Esophagus mucosa (tissue), 1 donor: ENCODE measurements around the gene XPR1. TPM values are rescaled to one million over a fixed set of nuclear protein-coding genes. Genes with fewer than 3 reads are reported as not detected.
A peak's percentile ranks its signal among the peaks of the same experiment; 100 is the strongest.

Experiments used
- ATAC-seq: fragments of 200-7000 bp; cut with Tn5 transposase; one replicate; pipeline ENCODE4 v1.9.1; 2020
- total RNA-seq: library from RNA; stranded (reverse); gene quantifications from one replicate; pipeline ENCODE4 v1.2.4, GENCODE V29; 2023
- donor health status: DM: yes; HTN: yes; CAD: no.

XPR1 gene
- total RNA-seq, 1 donor from 2014 or later: 15.9 TPM

- no peak for ATAC-seq
These were observed 286.7 kb downstream of the XPR1 start for GRCh38 chr1:180918519-180918918.

DNA sequence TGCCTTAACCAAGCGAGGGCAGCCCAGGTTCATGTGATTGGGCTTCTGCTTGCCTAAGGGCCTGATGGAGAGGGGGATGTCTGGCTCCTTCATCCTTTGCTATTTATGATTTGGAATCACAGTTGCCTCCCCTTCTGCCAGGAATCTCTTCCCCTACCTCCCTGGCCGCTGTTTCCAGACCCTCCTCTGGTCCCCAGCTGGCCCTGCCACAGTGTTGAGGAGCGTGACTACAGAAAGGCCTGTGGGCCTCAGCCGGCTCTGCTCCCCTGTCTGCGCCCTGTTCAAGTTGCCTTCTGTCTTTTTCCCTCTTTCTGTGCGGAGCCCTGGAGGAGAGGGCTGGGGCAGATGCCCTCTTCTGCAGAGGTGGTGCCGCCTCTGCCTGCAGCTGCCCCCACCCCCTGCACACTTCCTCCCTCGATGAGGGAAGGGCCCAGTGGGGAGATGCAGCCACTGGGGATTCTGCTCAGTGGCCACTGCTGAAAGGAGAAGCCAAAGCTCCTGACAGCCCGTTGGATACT, 287.4 kb downstream of the XPR1 start:
- no peak for ATAC-seq

- no peak for ATAC-seq
These were observed 288.4 kb downstream of the XPR1 start for GRCh38 chr1:180920193-180920592.

GRCh38 chr1:180920702-180921101, 288.9 kb downstream of the XPR1 start:
- ATAC-seq: no peak

GRCh38 chr1:180921386-180921785, 289.6 kb downstream of the XPR1 start:
- ATAC-seq: no peak

GRCh38 chr1:180921891-180922630, 290.2 kb downstream of the XPR1 start:
- ATAC-seq: no peak

DNA sequence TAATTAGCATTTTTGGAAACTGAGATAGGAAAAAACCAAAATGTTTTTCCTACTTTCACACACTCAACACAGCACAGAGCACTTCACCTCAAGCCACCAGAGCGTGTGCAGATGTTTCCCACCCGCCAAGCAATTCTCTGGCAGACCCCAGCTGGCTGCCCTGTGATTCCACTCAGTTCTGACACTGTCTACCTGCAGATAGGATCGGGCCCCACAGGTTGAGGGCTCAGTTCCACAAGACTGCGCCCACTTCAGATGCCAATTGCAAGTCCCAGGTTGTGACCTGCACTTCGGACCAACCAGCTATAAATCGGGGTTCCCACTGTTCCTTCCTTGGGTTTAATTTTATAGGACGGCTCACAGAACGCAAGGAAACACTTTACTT, 290.8 kb downstream of the XPR1 start:
- ATAC-seq: no peak

DNA sequence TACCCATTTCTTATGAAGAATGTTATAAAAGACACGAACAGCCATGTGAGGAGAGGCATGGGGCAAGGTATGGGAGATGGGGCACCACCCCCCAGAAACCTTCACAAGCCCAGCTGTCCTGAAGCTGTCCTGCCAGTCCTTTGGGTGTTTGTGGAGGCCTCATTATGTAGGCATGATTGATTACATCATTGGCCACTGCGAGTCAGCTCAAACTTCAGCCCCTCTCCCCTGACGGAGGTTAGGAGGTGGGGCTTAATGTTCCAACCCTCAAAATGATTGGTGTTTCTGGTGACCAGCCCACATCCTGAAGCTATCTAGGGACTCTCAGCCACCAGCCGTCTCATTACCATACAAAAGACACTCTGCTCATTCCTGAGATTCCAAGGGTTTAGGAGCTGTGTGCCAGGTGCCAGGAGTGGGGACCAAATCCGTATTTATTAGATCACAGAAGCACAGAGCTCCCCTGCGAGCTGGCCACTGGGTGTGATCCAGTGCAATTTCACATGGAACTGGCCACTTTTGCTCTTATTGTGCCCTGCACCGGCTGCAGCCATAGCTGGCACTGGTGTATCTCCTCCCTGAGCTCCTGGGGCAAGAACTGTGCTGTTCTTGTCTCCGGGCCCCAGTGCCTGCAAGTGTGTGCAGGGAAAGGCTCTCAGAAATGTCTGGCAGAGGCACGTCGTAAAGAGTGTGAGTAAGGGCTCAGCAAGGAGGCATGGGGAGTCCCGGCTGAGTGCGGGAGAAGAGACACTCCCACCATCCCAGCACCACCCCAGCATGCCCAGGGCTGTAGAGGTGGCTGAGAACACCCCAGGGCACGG, 291.4 kb downstream of the XPR1 start:
- ATAC-seq: peak; percentile 46

DNA sequence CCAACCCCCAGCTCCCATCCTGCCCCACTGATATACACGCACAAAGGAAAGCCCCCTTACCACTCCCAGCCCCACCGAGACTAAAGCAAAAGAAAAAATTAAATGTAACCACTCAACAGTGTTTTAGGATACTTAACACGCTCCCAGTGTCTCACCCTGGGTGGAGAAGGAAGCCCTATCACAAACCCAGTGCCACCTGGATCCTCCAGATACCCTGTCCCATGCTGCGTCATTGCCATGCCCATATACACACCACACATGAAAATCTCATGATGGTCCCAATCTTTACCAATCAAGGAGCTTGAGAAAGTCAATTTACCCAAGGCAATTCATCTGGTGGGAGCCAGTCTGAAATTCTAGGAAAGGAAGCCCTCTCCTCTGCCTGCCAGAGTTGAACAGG, 292.1 kb downstream of the XPR1 start:
- no peak for ATAC-seq

GRCh38 chr1:180924939-180925338, 293.1 kb downstream of the XPR1 start:
- ATAC-seq: no peak

DNA sequence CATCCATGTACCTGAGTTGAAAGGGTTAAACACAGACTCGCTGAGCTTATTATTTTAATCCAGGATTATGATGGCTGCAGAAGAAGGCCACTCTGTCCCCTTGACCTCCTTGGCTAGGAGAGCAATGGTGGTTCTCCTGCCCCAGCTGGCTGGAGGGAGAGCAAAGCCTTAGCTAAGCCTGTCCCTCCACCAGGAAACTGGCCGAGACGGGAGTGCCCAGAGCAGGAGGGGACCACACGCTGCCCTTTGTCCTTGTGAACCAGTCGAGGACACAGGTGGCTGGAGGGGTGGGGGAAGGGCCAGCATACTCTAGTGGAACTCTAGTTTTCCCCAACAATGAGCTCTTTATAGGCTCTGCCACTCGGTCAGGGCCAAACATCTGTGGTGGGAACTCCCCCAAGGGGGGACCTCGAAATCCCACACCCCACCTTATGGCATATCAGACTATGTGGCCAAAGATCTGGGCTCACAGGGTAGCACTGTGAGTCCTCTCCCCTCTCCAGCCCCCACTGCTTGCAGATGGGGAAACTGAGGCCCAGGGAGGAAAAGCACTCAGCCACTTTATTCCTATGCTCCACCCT, 293.7 kb downstream of the XPR1 start:
- no peak for ATAC-seq

DNA sequence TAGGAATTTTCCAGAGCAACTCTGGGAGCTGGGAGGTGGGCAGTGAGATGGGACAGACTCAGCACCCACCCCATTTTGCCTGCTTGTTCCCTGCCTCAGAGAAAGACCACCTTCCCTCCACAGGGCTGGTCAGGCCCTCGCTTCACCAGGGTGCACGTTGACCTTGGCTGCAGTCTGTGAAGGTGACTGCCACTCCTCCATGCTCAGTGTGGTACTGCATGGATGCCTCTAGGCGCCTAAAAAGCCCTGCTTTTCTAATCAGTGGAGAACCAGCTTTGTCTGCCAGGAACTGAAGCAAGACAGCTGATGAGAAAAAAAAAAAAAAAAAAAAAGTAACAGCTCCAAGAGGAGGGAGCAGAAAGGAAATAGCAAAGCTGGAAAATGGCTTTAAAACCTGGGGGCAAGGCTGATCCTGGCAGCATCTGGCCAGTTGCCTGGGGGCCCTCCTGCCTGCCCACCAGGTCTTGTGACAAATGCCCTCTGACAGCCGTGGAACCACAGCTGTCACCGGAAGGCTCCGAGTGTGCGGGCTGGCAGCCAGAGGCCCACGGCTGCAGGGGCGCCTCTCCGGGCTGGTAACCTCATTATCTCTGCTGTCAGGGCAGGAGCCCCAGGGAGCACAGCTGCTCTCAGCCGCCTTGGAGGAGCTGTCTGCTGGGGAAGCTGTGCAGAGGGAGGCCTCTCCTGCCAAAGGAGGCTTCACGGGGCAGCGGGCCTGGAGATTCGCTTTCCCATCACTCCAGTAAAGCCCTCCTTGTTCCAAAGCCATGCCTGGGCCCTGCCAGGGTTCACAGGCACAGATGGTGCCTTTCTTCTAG, 294.6 kb downstream of the XPR1 start:
- no peak for ATAC-seq

GRCh38 chr1:180927348-180927747, 295.5 kb downstream of the XPR1 start:
- no peak for ATAC-seq

GRCh38 chr1:180927841-180928240, 296.0 kb downstream of the XPR1 start:
- no peak for ATAC-seq

DNA sequence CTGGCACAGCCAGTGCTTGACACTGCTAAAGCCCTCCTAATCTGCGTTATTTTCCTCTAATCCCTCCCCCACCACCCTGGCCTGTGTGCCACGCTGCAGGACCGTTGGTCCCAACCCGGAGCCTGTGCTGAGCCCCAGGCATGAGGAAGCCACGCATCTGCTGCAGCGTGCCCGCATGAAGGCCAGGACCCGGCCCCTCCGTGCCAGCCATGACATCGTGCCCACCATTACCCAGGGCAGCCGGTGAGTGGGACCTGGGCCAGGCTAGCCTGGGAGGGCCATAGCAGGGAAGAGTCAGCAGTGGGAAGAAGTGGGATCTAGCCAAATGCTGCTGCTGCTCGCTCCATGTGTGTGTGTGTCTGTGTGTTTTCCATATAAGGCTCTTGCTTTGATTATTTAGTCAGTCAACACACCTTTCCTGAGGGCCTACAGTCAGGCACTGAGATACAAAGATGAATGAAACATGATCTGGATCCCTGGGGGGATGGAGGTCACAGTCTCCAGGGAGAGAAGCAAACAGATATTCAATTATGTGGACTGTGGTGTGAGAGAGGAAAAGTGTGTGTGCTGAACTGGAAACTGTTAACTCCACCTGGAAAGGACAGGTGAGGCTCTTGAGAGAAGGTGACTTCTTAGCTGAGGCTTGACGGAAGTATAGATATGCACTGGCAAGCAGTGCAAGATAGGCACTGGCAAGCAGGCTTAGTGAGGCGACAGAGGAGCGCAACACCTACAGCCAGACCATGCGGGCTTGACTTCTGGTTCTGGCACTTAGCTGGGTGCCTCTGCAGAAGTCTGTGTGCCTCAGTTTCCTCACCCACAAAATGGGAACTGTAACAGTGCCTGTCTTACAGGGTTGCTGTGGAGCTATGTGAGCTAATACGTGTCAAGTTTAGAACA, 296.8 kb downstream of the XPR1 start:
- no peak for ATAC-seq

DNA sequence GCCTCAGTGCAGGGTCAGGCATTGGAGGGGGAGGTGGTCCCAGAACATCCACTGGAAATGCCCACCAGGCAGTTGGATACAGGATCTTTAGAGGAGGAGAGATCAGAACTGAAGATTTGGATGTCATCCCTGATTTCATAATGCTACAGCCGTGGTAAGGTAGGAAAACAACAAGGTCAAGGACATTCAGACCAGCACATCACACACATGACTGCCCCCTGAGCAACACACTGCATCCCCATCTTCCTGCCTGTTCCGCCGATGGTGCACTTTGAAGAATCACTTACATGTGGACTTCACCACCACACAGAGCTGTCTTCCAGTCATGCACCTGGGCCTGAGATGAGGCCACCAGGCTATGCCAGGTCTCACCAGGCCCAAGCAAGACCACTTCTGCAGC, 297.6 kb downstream of the XPR1 start:
- ATAC-seq: no peak

DNA sequence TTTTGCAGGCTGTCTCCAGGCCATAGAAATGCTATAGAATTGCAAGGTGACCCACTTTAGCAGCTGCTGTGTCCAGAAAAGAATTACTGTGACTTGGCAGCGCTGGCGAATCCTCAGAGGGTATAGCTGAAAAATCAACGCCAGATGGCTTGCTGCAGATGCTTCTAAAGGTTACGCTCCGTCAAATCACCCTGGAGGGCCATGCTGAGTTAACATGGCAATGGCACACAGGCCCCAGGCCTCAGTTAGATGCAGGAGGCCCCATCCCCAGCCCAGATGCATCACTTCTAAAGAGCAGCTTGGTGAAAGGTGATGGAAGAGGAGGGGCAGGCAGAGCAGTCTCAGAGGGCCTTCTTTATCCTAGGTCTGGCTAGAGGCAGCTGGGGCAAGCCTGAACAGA, 298.9 kb downstream of the XPR1 start:
- ATAC-seq: no peak

GRCh38 chr1:180931529-180931928, 299.7 kb downstream of the XPR1 start:
- no peak for ATAC-seq

DNA sequence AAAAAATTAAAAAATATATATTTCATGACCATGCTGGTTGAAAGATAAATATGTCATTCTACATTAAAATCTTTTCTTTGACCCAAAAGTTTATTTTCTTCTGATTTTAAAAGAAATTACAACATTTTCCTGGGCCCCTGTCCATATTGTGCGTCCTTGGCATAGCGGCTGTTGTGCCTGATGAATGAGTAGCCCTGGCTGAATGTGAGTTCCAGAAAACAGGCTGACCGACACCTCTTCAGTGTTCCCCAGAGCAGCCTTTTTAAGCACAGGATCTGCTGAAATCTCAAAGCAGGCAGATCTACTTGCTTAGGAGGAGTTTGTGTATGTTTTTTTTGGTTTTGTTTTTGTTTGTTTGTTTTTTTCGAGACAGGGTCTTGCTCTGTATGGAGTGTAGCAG, 300.6 kb downstream of the XPR1 start:
- ATAC-seq: no peak

GRCh38 chr1:180933141-180933540, 301.3 kb downstream of the XPR1 start:
- ATAC-seq: no peak

- no peak for ATAC-seq
These were observed 302.7 kb downstream of the XPR1 start for GRCh38 chr1:180934563-180934962.
